HepG2 (cell line): ENCODE data around the gene SOWAHA. TPM values are rescaled to one million over a fixed set of nuclear protein-coding genes. Genes with fewer than 3 reads are reported as not detected.
A peak's percentile ranks its signal among the peaks of the same experiment; 100 is the strongest.

Experiments used
- ATAC-seq: fragments of 200-7000 bp; cut with Tn5 transposase; 3 replicates; pipeline ENCODE4 v1.9.1; 2020; ENCODE audit warnings: mild to moderate bottlenecking, moderate library complexity
- BruUV-seq: library from RNA; stranded (reverse); fragments of 400-500 nt; replicated peaks from 2 replicates; lab custom pipeline; 2021; lab: Mats Ljungman, UMichigan
- CTCF ChIA-PET: fragments of 300-600 bp; formaldehyde crosslinking; extraction: SDS; loops from one replicate; lab custom pipeline; 2021; ENCODE audit warnings: low total read pairs, inconsistent platforms, low intra/inter-chr PET ratio; lab: Yijun Ruan, JAX
- POLR2A ChIA-PET: fragments of 350-600 bp; sonication (Branson Sonifier 250); formaldehyde crosslinking; loops from one replicate; lab custom pipeline; 2020; ENCODE audit warnings: antibody characterized with exemption, inconsistent platforms; lab: Yijun Ruan, JAX
- DNase-seq: peaks from one replicate; pipeline ENCODE4 v3.0.0-alpha.2; 2015; ENCODE audit warnings: low spot score
- FAIRE-seq: peaks from 3 replicates; lab custom pipeline; 2011; peaks lifted over from hg19 to GRCh38; lab: Jason Lieb, UNC
- H2AFZ ChIP-seq: one replicate; pipeline ENCODE4 v1.6.1; 2011; ENCODE audit warnings: low read length, inconsistent platforms
- H3K27ac ChIP-seq: fragments of 300-600 bp; 3 replicates; pipeline ENCODE4 v1.8.0; 2011; ENCODE audit warnings: mixed run types, mild to moderate bottlenecking, mixed read lengths, low read length, inconsistent platforms; ENCODE audit not compliant: insufficient read depth; ENCODE audit errors: extremely low read length
- H3K27me3 ChIP-seq, 2 experiments: fragments of 200-600 bp in 1 of 2; 2 replicates in 1 of 2; 3 replicates in 1 of 2; pipeline versions ENCODE4 v1.6.0 to v1.8.0; 2011; ENCODE audit warnings: low read length in 2 of 2, mild to moderate bottlenecking in 2 of 2, moderate library complexity in 2 of 2, inconsistent platforms in 1 of 2; ENCODE audit not compliant: insufficient read depth in 2 of 2, control insufficient read depth in 1 of 2
- H3K36me3 ChIP-seq, 2 experiments: fragments of 200-600 bp in 1 of 2; replicated peaks in 1 of 2; 2 replicates in 1 of 2; 3 replicates in 1 of 2; pipeline versions ENCODE4 v1.5.1 to v1.8.0; 2011; ENCODE audit warnings: low read length in 2 of 2, inconsistent platforms in 1 of 2; ENCODE audit not compliant: insufficient read depth in 2 of 2, control insufficient read depth in 1 of 2
- H3K4me1 ChIP-seq: 2 replicates; pipeline ENCODE4 v1.5.1; 2012; ENCODE audit warnings: low read length, inconsistent platforms; ENCODE audit not compliant: insufficient read depth
- H3K4me2 ChIP-seq: 2 replicates; pipeline ENCODE4 v1.6.0; 2011; ENCODE audit warnings: low read depth, low read length, inconsistent platforms
- H3K4me3 ChIP-seq, 3 experiments: fragments of 200-600 bp in 1 of 3; sonication (generic), shearing (Covaris generic) in 1 of 3; replicated peaks in 1 of 3; 2 replicates each; pipeline ENCODE4 v1.5.1; 2011 to 2016; ENCODE audit warnings: low read length in 3 of 3, inconsistent platforms in 2 of 3, low read depth in 2 of 3, mild to moderate bottlenecking in 2 of 3, control low read depth in 1 of 3, mixed read lengths in 1 of 3; ENCODE audit not compliant: insufficient read depth in 1 of 3
- H3K79me2 ChIP-seq: one replicate; pipeline ENCODE4 v1.6.1; 2011; ENCODE audit warnings: low read length, inconsistent platforms; ENCODE audit not compliant: insufficient read depth
- H3K9ac ChIP-seq: 2 replicates; pipeline ENCODE4 v1.6.0; 2011; ENCODE audit warnings: mild to moderate bottlenecking, low read depth, low read length, inconsistent platforms; ENCODE audit not compliant: insufficient read depth
- H3K9me3 ChIP-seq: 2 replicates; pipeline ENCODE4 v1.5.1; 2012; ENCODE audit warnings: mild to moderate bottlenecking, low read length
- H4K20me1 ChIP-seq: 2 replicates; pipeline ENCODE4 v1.6.0; 2011; ENCODE audit warnings: inconsistent platforms, mild to moderate bottlenecking, low read length, moderate library complexity; ENCODE audit not compliant: insufficient read depth
- ZBTB44 ChIP-seq: sonication (generic); formaldehyde crosslinking; IDR thresholded peaks from 2 replicates; pipeline ENCODE4 v1.4.0; 2020; ENCODE audit warnings: missing genetic modification reagents
- ZHX1 ChIP-seq: sonication (generic); formaldehyde crosslinking; IDR thresholded peaks from 2 replicates; pipeline ENCODE4 v1.8.1; 2022; ENCODE audit warnings: low read depth, mild to moderate bottlenecking, missing genetic modification reagents
- WGBS: methylation state at CpG from one replicate; pipeline ENCODE4 v1.1.6; 2017; ENCODE audit warnings: low lambda C conversion rate; 5-methylcytosine and 5-hydroxymethylcytosine counted together
- in situ Hi-C: cut with HindIII; loops from 2 replicates; pipeline ENCODE4 v1.10.0; 2017; ENCODE audit warnings: low pct_unique_long_range_greater_than_20kb; ENCODE audit not compliant: extremely low pct_ligation_motif_present
- intact Hi-C: fragments of 100-400 bp; cut with micrococcal nuclease; formaldehyde crosslinking; loops from one replicate; pipeline ENCODE4 v1.10.0; 2022; ENCODE audit not compliant: unreplicated experiment
- polyA plus RNA-seq, 8 experiments: library from polyadenylated mRNA; depleted of rRNA in 3 of 8; stranded (reverse) in 7 of 8; unstranded in 1 of 8; fragments of >200 nt; fragmentation: Illumina TruSeq in 4 of 8; extraction: Trizol in 4 of 8; gene quantifications; 2 replicates each; pipeline versions ENCODE4 v1.2.1 to v1.2.3, GENCODE V29; 2011 to 2016; ENCODE audit warnings: low read depth in 4 of 8, missing spikeins in 1 of 8, mixed read lengths in 1 of 8; ENCODE audit not compliant: insufficient read depth in 1 of 8
- total RNA-seq, 5 experiments: library from RNA; depleted of rRNA; stranded (reverse); fragments of >200 nt; fragmentation: Illumina TruSeq; extraction: Trizol; gene quantifications; 2 replicates each; pipeline ENCODE4 v1.2.3, GENCODE V29; 2016; ENCODE audit warnings: low read depth in 1 of 5
- TF ChIP-seq, protein P1 (sequence below): sonication (generic); formaldehyde crosslinking; IDR thresholded peaks from 2 replicates; pipeline ENCODE4 v1.4.0; 2020; ENCODE audit warnings: missing genetic modification reagents

The SOWAHA gene
- total and polyA plus RNA-seq, 2 of the 13 experiments (the other 11 are each of a cell fraction or from before 2014, with no cell fraction given), result 0.95 to 1.9 TPM

- H3K4me1 ChIP-seq, result peaks cover 60% of the 10 kb centered on the region
- no peaks in the 10 kb centered on the region for H3K27me3 ChIP-seq
- POLR2A ChIA-PET, result interaction anchor here (0.7 kb wide), 3 partner anchors 12 to 99 kb away, joined by 3 to 5 read pairs (median 3); no protein-coding TSS in a partner anchor
- no peak for FAIRE-seq
- H3K9me3 ChIP-seq, result no peaks in the 10 kb centered on the region
- H3K79me2 ChIP-seq, result no peaks in the 10 kb centered on the region
- no peak overlapping the region for H2AFZ ChIP-seq
- H4K20me1 ChIP-seq, result no peaks in the 10 kb centered on the region
- H3K36me3 ChIP-seq, result no peaks in the 10 kb centered on the region
- peak overlapping the region in 1 of 3 experiments; percentile 47; a peak in 1 of 6 replicates for H3K4me3 ChIP-seq
- TF ChIP-seq ZHX1, result 0 out of 2 replicates have a peak, but pooled peaks have one; percentile 22
- TF ChIP-seq, protein P1, sequence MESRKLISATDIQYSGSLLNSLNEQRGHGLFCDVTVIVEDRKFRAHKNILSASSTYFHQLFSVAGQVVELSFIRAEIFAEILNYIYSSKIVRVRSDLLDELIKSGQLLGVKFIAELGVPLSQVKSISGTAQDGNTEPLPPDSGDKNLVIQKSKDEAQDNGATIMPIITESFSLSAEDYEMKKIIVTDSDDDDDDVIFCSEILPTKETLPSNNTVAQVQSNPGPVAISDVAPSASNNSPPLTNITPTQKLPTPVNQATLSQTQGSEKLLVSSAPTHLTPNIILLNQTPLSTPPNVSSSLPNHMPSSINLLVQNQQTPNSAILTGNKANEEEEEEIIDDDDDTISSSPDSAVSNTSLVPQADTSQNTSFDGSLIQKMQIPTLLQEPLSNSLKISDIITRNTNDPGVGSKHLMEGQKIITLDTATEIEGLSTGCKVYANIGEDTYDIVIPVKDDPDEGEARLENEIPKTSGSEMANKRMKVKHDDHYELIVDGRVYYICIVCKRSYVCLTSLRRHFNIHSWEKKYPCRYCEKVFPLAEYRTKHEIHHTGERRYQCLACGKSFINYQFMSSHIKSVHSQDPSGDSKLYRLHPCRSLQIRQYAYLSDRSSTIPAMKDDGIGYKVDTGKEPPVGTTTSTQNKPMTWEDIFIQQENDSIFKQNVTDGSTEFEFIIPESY (CRISPR knock-in tag), result peak; percentile 68
- TF ChIP-seq ZBTB44 (CRISPR knock-in tag), result no peak
- TF ChIP-seq, all 625 proteins: peak for 2
- Histone ChIP-seq H3K27ac (no peak overlapping the region), H3K9ac (no peak overlapping the region), H3K4me2 (peak overlapping the region; percentile 71; the same call in 1 of the 2 replicates)
- in situ Hi-C loops, result no loop called here
- WGBS, result 96% methylated on average over 55 of the region's 110 CpGs
- intact Hi-C loops, result no loop called here
- CTCF ChIA-PET, result no interaction called here
- BruUV-seq, result no TSS peak
- ATAC-seq (no peak), DNase-seq (no peak)
Measured at GRCh38 chr5:132813599-132814502, 749 bp downstream of the SOWAHA start.
